ENCODE results near the gene DPH5. TPM values are rescaled to one million over a fixed set of nuclear protein-coding genes. Genes with fewer than 3 reads are reported as not detected.
A peak's percentile ranks its signal among the peaks of the same experiment; 100 is the strongest.

The DPH5 gene
- total RNA-seq, 1 experiment from 2014 or later: 23.8 TPM

GRCh38 chr1:101029184-101029583, 3.6 kb upstream of the DPH5 start:
- intact Hi-C loops (cut with micrococcal nuclease; ENCODE audit: unreplicated experiment): no loop called here
- no peak overlapping the region for H3K27ac Mint-ChIP-seq (ENCODE audit: unreplicated experiment)
- CTCF ChIA-PET: no interaction called here

GRCh38 chr1:101028466-101028865, 2.9 kb upstream of the DPH5 start:
- Histone ChIP-seq H3K9me3 (no peaks in the 10 kb centered on the region), H3K36me3 (ENCODE audit: control insufficient read depth, insufficient read depth, low read length) (no peaks in the 10 kb centered on the region), H3K4me3 (ENCODE audit: low read depth, low read length) (no peak overlapping the region), H3K27me3 (replicated peaks; ENCODE audit: control insufficient read depth, insufficient read depth, low read length) (no peaks in the 10 kb centered on the region), H3K4me1 (no peaks in the 10 kb centered on the region)
- Mint-ChIP-seq H3K9me3 (ENCODE audit: unreplicated experiment) (no peaks in the 10 kb centered on the region), H3K4me1 (ENCODE audit: low read depth, unreplicated experiment) (peaks cover 8% of the 10 kb centered on the region), H3K27me3 (ENCODE audit: insufficient read depth, unreplicated experiment) (no peaks in the 10 kb centered on the region), H3K36me3 (ENCODE audit: insufficient read depth, unreplicated experiment) (no peaks in the 10 kb centered on the region), H3K4me3 (ENCODE audit: unreplicated experiment) (no peak overlapping the region), H3K27ac (ENCODE audit: unreplicated experiment) (no peak overlapping the region)
- ChIA-PET POLR2A (no interaction called here), CTCF (no interaction called here)
- intact Hi-C loops (cut with micrococcal nuclease; ENCODE audit: unreplicated experiment): no loop called here
- no TSS peak for BruUV-seq (replicated peaks)
- no peak for DNase-seq
- TF ChIP-seq CTCF (IDR thresholded peaks at IDR 0.05; ENCODE audit: insufficient read depth in 1 of 2, low read depth in 1 of 2, low read length in 1 of 2, severe bottlenecking in 1 of 2, unreplicated experiment in 1 of 2): no peak

More at GRCh38 chr1:101029184-101029583, 3.6 kb upstream of the DPH5 start:
- Histone ChIP-seq H3K36me3 (ENCODE audit: control insufficient read depth, insufficient read depth, low read length) (no peaks in the 10 kb centered on the region), H3K9me3 (no peaks in the 10 kb centered on the region), H3K4me3 (ENCODE audit: low read depth, low read length) (no peak overlapping the region), H3K27me3 (replicated peaks; ENCODE audit: control insufficient read depth, insufficient read depth, low read length) (no peaks in the 10 kb centered on the region), H3K4me1 (no peaks in the 10 kb centered on the region)
- no peak for DNase-seq
- H3K4me1 Mint-ChIP-seq (ENCODE audit: low read depth, unreplicated experiment): peaks cover 8% of the 10 kb centered on the region
- H3K36me3 Mint-ChIP-seq (ENCODE audit: insufficient read depth, unreplicated experiment): no peaks in the 10 kb centered on the region
- POLR2A ChIA-PET: no interaction called here
- H3K9me3 Mint-ChIP-seq (ENCODE audit: unreplicated experiment): no peaks in the 10 kb centered on the region
- H3K27me3 Mint-ChIP-seq (ENCODE audit: insufficient read depth, unreplicated experiment): no peaks in the 10 kb centered on the region
- no TSS peak for BruUV-seq (replicated peaks)
- TF ChIP-seq CTCF (IDR thresholded peaks at IDR 0.05; ENCODE audit: insufficient read depth in 1 of 2, low read depth in 1 of 2, low read length in 1 of 2, severe bottlenecking in 1 of 2, unreplicated experiment in 1 of 2): no peak
- H3K4me3 Mint-ChIP-seq (ENCODE audit: unreplicated experiment): no peak overlapping the region

GRCh38 chr1:101027194-101027772, 1.7 kb upstream of the DPH5 start:
- Histone ChIP-seq H3K27me3 (replicated peaks; ENCODE audit: control insufficient read depth, insufficient read depth, low read length) (no peaks in the 10 kb centered on the region), H3K36me3 (ENCODE audit: control insufficient read depth, insufficient read depth, low read length) (no peaks in the 10 kb centered on the region), H3K4me1 (no peaks in the 10 kb centered on the region), H3K9me3 (no peaks in the 10 kb centered on the region), H3K4me3 (ENCODE audit: low read depth, low read length) (no peak overlapping the region)
- H3K27me3 Mint-ChIP-seq (ENCODE audit: insufficient read depth, unreplicated experiment): no peaks in the 10 kb centered on the region
- no TSS peak for BruUV-seq (replicated peaks)
- no peak overlapping the region for H3K27ac Mint-ChIP-seq (ENCODE audit: unreplicated experiment)
- peaks cover 8% of the 10 kb centered on the region for H3K4me1 Mint-ChIP-seq (ENCODE audit: low read depth, unreplicated experiment)
- no peak for TF ChIP-seq CTCF (IDR thresholded peaks at IDR 0.05; ENCODE audit: insufficient read depth in 1 of 2, low read depth in 1 of 2, low read length in 1 of 2, severe bottlenecking in 1 of 2, unreplicated experiment in 1 of 2)
- H3K36me3 Mint-ChIP-seq (ENCODE audit: insufficient read depth, unreplicated experiment): no peaks in the 10 kb centered on the region
- ChIA-PET POLR2A (no interaction called here), CTCF (no interaction called here)
- no peaks in the 10 kb centered on the region for H3K9me3 Mint-ChIP-seq (ENCODE audit: unreplicated experiment)
- intact Hi-C loops (cut with micrococcal nuclease; ENCODE audit: unreplicated experiment): no loop called here
- H3K4me3 Mint-ChIP-seq (ENCODE audit: unreplicated experiment): peak overlapping the region; percentile 23
- no peak for DNase-seq

All from Caco-2 (cell line).